HepG2 (cell line): ENCODE data around the gene KIF1B. TPM values are rescaled to one million over a fixed set of nuclear protein-coding genes. Genes with fewer than 3 reads are reported as not detected.

Experiments used
- ADNP ChIP-seq: sonication (generic); formaldehyde crosslinking; IDR thresholded peaks from 2 replicates; pipeline ENCODE4 v1.4.0; 2020; ENCODE audit warnings: missing genetic modification reagents
- ATF5 ChIP-seq: sonication (generic); formaldehyde crosslinking; IDR thresholded peaks from 2 replicates; pipeline ENCODE4 v1.4.0; 2020; ENCODE audit warnings: mild to moderate bottlenecking, low read depth, missing genetic modification reagents
- BCL3 ChIP-seq: sonication (generic); formaldehyde crosslinking; IDR thresholded peaks from 2 replicates; pipeline ENCODE4 v1.5.1; 2020; ENCODE audit warnings: mild to moderate bottlenecking, missing genetic modification reagents, moderate library complexity
- DBP ChIP-seq: sonication (generic); formaldehyde crosslinking; IDR thresholded peaks from 2 replicates; pipeline ENCODE4 v1.4.0; 2020; ENCODE audit warnings: missing genetic modification reagents; ENCODE audit errors: not compliant biosample characterization
- FOXA1 ChIP-seq, 2 experiments: fragments of 450-650 bp in 1 of 2; sonication (generic) in 1 of 2; formaldehyde crosslinking in 1 of 2; IDR thresholded peaks; 2 replicates each; pipeline versions ENCODE4 v1.4.0 to v1.6.1; 2016 to 2020; ENCODE audit warnings: missing genetic modification reagents in 1 of 2
- HNF4G ChIP-seq, 2 experiments: sonication (generic) in 1 of 2; formaldehyde crosslinking in 1 of 2; IDR thresholded peaks; 2 replicates each; pipeline versions ENCODE4 v1.4.0 to v1.6.1; 2011 to 2020; ENCODE audit warnings: borderline replicate concordance in 2 of 2, low read depth in 2 of 2, mild to moderate bottlenecking in 2 of 2, low read length in 1 of 2, missing genetic modification reagents in 1 of 2, moderate library complexity in 1 of 2
- NR2C2 ChIP-seq: sonication (generic); formaldehyde crosslinking; IDR thresholded peaks from 2 replicates; pipeline ENCODE4 v1.4.0; 2020; ENCODE audit warnings: missing genetic modification reagents, mild to moderate bottlenecking, moderate library complexity, borderline replicate concordance
- NR2F6 ChIP-seq, 2 experiments: IDR thresholded peaks; 2 replicates each; pipeline ENCODE4 v1.6.1; 2016; ENCODE audit warnings: antibody characterized with exemption in 1 of 2, mild to moderate bottlenecking in 1 of 2
- PATZ1 ChIP-seq: sonication (generic); formaldehyde crosslinking; IDR thresholded peaks from 2 replicates; pipeline ENCODE4 v1.4.0; 2020; ENCODE audit warnings: missing genetic modification reagents
- RXRA ChIP-seq: sonication (generic); formaldehyde crosslinking; IDR thresholded peaks from 2 replicates; pipeline ENCODE4 v1.5.1; 2020; ENCODE audit warnings: missing genetic modification reagents
- SAFB2 ChIP-seq: sonication (generic); formaldehyde crosslinking; IDR thresholded peaks from 2 replicates; pipeline ENCODE4 v1.5.1; 2020; ENCODE audit warnings: missing genetic modification reagents, low read depth, mild to moderate bottlenecking, borderline replicate concordance
- SIX4 ChIP-seq: sonication (generic); formaldehyde crosslinking; IDR thresholded peaks from 2 replicates; pipeline ENCODE4 v1.4.0; 2020; ENCODE audit warnings: missing genetic modification reagents
- SMYD3 ChIP-seq: sonication (generic); formaldehyde crosslinking; IDR thresholded peaks from 2 replicates; pipeline ENCODE4 v1.8.1; 2023; ENCODE audit warnings: mild to moderate bottlenecking, missing genetic modification reagents
- SNAI1 ChIP-seq: sonication (generic); formaldehyde crosslinking; IDR thresholded peaks from 2 replicates; pipeline ENCODE4 v1.5.0; 2020; ENCODE audit warnings: mild to moderate bottlenecking, missing genetic modification reagents, borderline replicate concordance
- SNAPC2 ChIP-seq: sonication (generic); formaldehyde crosslinking; IDR thresholded peaks from 2 replicates; pipeline ENCODE4 v1.8.1; 2022; ENCODE audit warnings: mild to moderate bottlenecking, missing genetic modification reagents
- TARDBP ChIP-seq: sonication (generic); formaldehyde crosslinking; IDR thresholded peaks from 2 replicates; pipeline ENCODE4 v1.8.0; 2022; ENCODE audit warnings: mild to moderate bottlenecking, missing genetic modification reagents
- TCF12 ChIP-seq, 2 experiments: fragments of 450-650 bp in 1 of 2; sonication (generic) in 1 of 2; formaldehyde crosslinking in 1 of 2; IDR thresholded peaks; 2 replicates each; pipeline versions ENCODE4 v1.6.1 to v1.8.0; 2017 to 2022; ENCODE audit warnings: antibody characterized with exemption in 1 of 2, mild to moderate bottlenecking in 1 of 2, missing genetic modification reagents in 1 of 2, moderate library complexity in 1 of 2
- ZNF10 ChIP-seq: sonication (generic); formaldehyde crosslinking; IDR thresholded peaks from 2 replicates; pipeline ENCODE4 v1.4.0; 2020; ENCODE audit warnings: mild to moderate bottlenecking, low read depth, missing genetic modification reagents, borderline replicate concordance
- ZNF251 ChIP-seq: sonication (generic); formaldehyde crosslinking; IDR thresholded peaks from 2 replicates; pipeline ENCODE4 v1.9.0; 2021; ENCODE audit warnings: mild to moderate bottlenecking, missing genetic modification reagents
- ZNF446 ChIP-seq: sonication (generic); formaldehyde crosslinking; IDR thresholded peaks from 2 replicates; pipeline ENCODE4 v1.5.0; 2020; ENCODE audit warnings: mild to moderate bottlenecking, missing genetic modification reagents
- polyA plus RNA-seq, 8 experiments: library from polyadenylated mRNA; depleted of rRNA in 3 of 8; stranded (reverse) in 7 of 8; unstranded in 1 of 8; fragments of >200 nt; fragmentation: Illumina TruSeq in 4 of 8; extraction: Trizol in 4 of 8; gene quantifications; 2 replicates each; pipeline versions ENCODE4 v1.2.1 to v1.2.3, GENCODE V29; 2011 to 2016; ENCODE audit warnings: low read depth in 4 of 8, missing spikeins in 1 of 8, mixed read lengths in 1 of 8; ENCODE audit not compliant: insufficient read depth in 1 of 8
- total RNA-seq, 5 experiments: library from RNA; depleted of rRNA; stranded (reverse); fragments of >200 nt; fragmentation: Illumina TruSeq; extraction: Trizol; gene quantifications; 2 replicates each; pipeline ENCODE4 v1.2.3, GENCODE V29; 2016; ENCODE audit warnings: low read depth in 1 of 5

KIF1B gene
- total and polyA plus RNA-seq, 2 of the 13 experiments (the other 11 are each of a cell fraction or from before 2014, with no cell fraction given): 26.7 to 32.5 TPM

GRCh38 chr1:10171995-10172669 is 38.2 kb upstream of the KIF1B start (continued):
- TF ChIP-seq TARDBP: peak; percentile 63
- TF ChIP-seq DBP (CRISPR knock-in tag): no peak
- TF ChIP-seq SIX4 (CRISPR knock-in tag): no peak
- 0 out of 2 replicates have a peak, but pooled peaks have one; percentile 47 for TF ChIP-seq ADNP (CRISPR knock-in tag)
- TF ChIP-seq ZNF10 (CRISPR knock-in tag): no peak
- TF ChIP-seq FOXA1 (IDR thresholded peaks at IDR 0.05): no peak
- 0 out of 2 replicates have a peak, but pooled peaks have one; percentile 16 for TF ChIP-seq FOXA1 (CRISPR knock-in tag; IDR thresholded peaks at IDR 0.05)
- 0 out of 2 replicates have a peak, but pooled peaks have one; percentile 33 for TF ChIP-seq NR2C2 (CRISPR knock-in tag)
- no peak for TF ChIP-seq SAFB2
- 0 out of 2 replicates have a peak, but pooled peaks have one; percentile 53 for TF ChIP-seq SMYD3
- TF ChIP-seq ZNF446: no peak
- 0 out of 2 replicates have a peak, but pooled peaks have one; percentile 10 for TF ChIP-seq PATZ1 (CRISPR knock-in tag)
- 0 out of 2 replicates have a peak, but pooled peaks have one; percentile 10 for TF ChIP-seq SNAI1 (CRISPR knock-in tag)
- peak; percentile 55; the same call in 1 of the 2 replicates for TF ChIP-seq SNAPC2 (CRISPR knock-in tag)
- TF ChIP-seq BCL3 (CRISPR knock-in tag): no peak
- no peak for TF ChIP-seq ATF5 (CRISPR knock-in tag)
- TF ChIP-seq RXRA (CRISPR knock-in tag): peak; percentile 66; the same call in 1 of the 2 replicates
- no peak for TF ChIP-seq ZNF251 (CRISPR knock-in tag)
- TF ChIP-seq HNF4G (IDR thresholded peaks at IDR 0.05; ENCODE audit: borderline replicate concordance, low read depth, low read length): no peak
- TF ChIP-seq HNF4G (CRISPR knock-in tag; IDR thresholded peaks at IDR 0.05; ENCODE audit: borderline replicate concordance, low read depth): no peak
- TF ChIP-seq TCF12 (IDR thresholded peaks at IDR 0.05): no peak
- TF ChIP-seq TCF12 (CRISPR knock-in tag; IDR thresholded peaks at IDR 0.05): 0 out of 2 replicates have a peak, but pooled peaks have one; percentile 4
- no peak for TF ChIP-seq NR2F6 (IDR thresholded peaks at IDR 0.05)
- 0 out of 2 replicates have a peak, but pooled peaks have one; percentile 31 for TF ChIP-seq NR2F6 (CRISPR knock-in tag; IDR thresholded peaks at IDR 0.05)
